GM12878 (cell line): ENCODE measurements around the gene SLC2A9. TPM values are rescaled to one million over a fixed set of nuclear protein-coding genes. Genes with fewer than 3 reads are reported as not detected.

Experiments used
- ATAC-seq: fragments of 200-7000 bp; cut with Tn5 transposase; 3 replicates; pipeline ENCODE4 v1.9.1; 2020; ENCODE audit warnings: mild to moderate bottlenecking, moderate library complexity
- BruUV-seq: library from RNA; stranded (reverse); fragments of 400-500 nt; replicated peaks from 2 replicates; lab custom pipeline; 2021; lab: Mats Ljungman, UMichigan
- CTCF ChIA-PET: fragments of 300-600 bp; sonication (Branson Sonifier 250); formaldehyde crosslinking; extraction: SDS; loops from one replicate; lab custom pipeline; 2021; ENCODE audit warnings: inconsistent platforms; lab: Yijun Ruan, JAX
- POLR2A ChIA-PET: fragments of 350-600 bp; formaldehyde crosslinking; extraction: SDS; loops from one replicate; lab custom pipeline; 2021; ENCODE audit warnings: inconsistent platforms; lab: Charles Lee
- RAD21 ChIA-PET: fragments of 300-600 bp; sonication (Branson Sonifier 250); formaldehyde crosslinking; loops from one replicate; lab custom pipeline; 2023; ENCODE audit warnings: antibody characterized with exemption; ENCODE audit not compliant: unreplicated experiment; lab: Charles Lee
- SMC1A ChIA-PET: fragments of 300-600 bp; sonication (Branson Sonifier 250); formaldehyde crosslinking; loops from one replicate; lab custom pipeline; 2023; ENCODE audit not compliant: unreplicated experiment, uncharacterized antibody; lab: Charles Lee
- DNase-seq: peaks from one replicate; pipeline ENCODE4 v3.0.0-alpha.2; 2011; ENCODE audit warnings: low read depth, low spot score
- FAIRE-seq: peaks from 3 replicates; lab custom pipeline; 2011; peaks lifted over from hg19 to GRCh38; lab: Jason Lieb, UNC
- H2AFZ ChIP-seq: 2 replicates; pipeline ENCODE4 v1.6.0; 2011; ENCODE audit warnings: low read depth, low read length, control low read depth; ENCODE audit not compliant: control insufficient read depth
- H3K27ac ChIP-seq: 2 replicates; pipeline ENCODE4 v1.5.1; 2011; ENCODE audit warnings: control low read depth; ENCODE audit not compliant: control insufficient read depth, insufficient read depth
- H3K27me3 ChIP-seq, 2 experiments: replicated peaks in 1 of 2; 2 replicates each; pipeline versions ENCODE4 v1.6.0 to v1.6.1; 2011; ENCODE audit warnings: low read length in 1 of 2; ENCODE audit not compliant: control insufficient read depth in 2 of 2, insufficient read depth in 2 of 2
- H3K36me3 ChIP-seq, 2 experiments: 2 replicates each; pipeline ENCODE4 v1.5.1; 2011; ENCODE audit warnings: low read length in 1 of 2; ENCODE audit not compliant: control insufficient read depth in 2 of 2, insufficient read depth in 2 of 2
- H3K4me1 ChIP-seq: 2 replicates; pipeline ENCODE4 v1.6.1; 2011; ENCODE audit warnings: mild to moderate bottlenecking, low read length, moderate library complexity, mixed read lengths; ENCODE audit not compliant: control insufficient read depth, insufficient read depth
- H3K4me2 ChIP-seq: 2 replicates; pipeline ENCODE4 v1.6.0; 2011; ENCODE audit warnings: control low read depth; ENCODE audit not compliant: control insufficient read depth, insufficient read depth
- H3K4me3 ChIP-seq: fragments of 200-600 bp; sonication (generic); 2 replicates; pipeline ENCODE4 v1.5.1; 2016
- H3K79me2 ChIP-seq: 2 replicates; pipeline ENCODE4 v1.6.0; 2011; ENCODE audit warnings: low read length; ENCODE audit not compliant: control insufficient read depth, insufficient read depth
- H3K9ac ChIP-seq: 2 replicates; pipeline ENCODE4 v1.8.0; 2011; ENCODE audit warnings: low read length, control low read depth, mixed read lengths; ENCODE audit not compliant: control insufficient read depth, insufficient read depth
- H3K9me3 ChIP-seq: replicated peaks from 3 replicates; pipeline ENCODE4 v1.5.1; 2011; ENCODE audit warnings: mild to moderate bottlenecking, low read length; ENCODE audit not compliant: control insufficient read depth, insufficient read depth
- H4K20me1 ChIP-seq: 2 replicates; pipeline ENCODE4 v1.6.0; 2011; ENCODE audit not compliant: control insufficient read depth, insufficient read depth
- ATF2 ChIP-seq: IDR thresholded peaks from 2 replicates; pipeline ENCODE4 v1.6.1; 2012; ENCODE audit warnings: low read length, inconsistent platforms
- BRCA1 ChIP-seq: IDR thresholded peaks from 2 replicates; pipeline ENCODE4 v1.6.1; 2011; ENCODE audit warnings: low read depth, low read length, improper control_type of control experiment
- CREM ChIP-seq: IDR thresholded peaks from 2 replicates; pipeline ENCODE4 v1.6.1; 2014; ENCODE audit warnings: antibody characterized with exemption, low read depth
- HDGF ChIP-seq: fragments of 450-650 bp; IDR thresholded peaks from 2 replicates; pipeline ENCODE4 v1.6.1; 2016; ENCODE audit warnings: antibody characterized with exemption
- MLLT1 ChIP-seq: fragments of 450-650 bp; IDR thresholded peaks from 2 replicates; pipeline ENCODE4 v1.6.1; 2016; ENCODE audit warnings: mild to moderate bottlenecking
- NR2C2 ChIP-seq: IDR thresholded peaks from 2 replicates; pipeline ENCODE4 v1.6.1; 2011; ENCODE audit warnings: borderline replicate concordance, low read depth; ENCODE audit not compliant: control insufficient read depth, insufficient read length
- STAT3 ChIP-seq: IDR thresholded peaks from 2 replicates; pipeline ENCODE4 v1.6.1; 2011; ENCODE audit warnings: low read depth, low read length, improper control_type of control experiment
- WGBS: methylation state at CpG from one replicate; pipeline ENCODE4 v1.1.6; 2016; ENCODE audit warnings: low lambda C conversion rate; ENCODE audit not compliant: insufficient replicate concordance, insufficient coverage; ENCODE audit errors: missing lambda C conversion rate; 5-methylcytosine and 5-hydroxymethylcytosine counted together
- in situ Hi-C: fragments of 300-500 bp; cut with MboI; formaldehyde crosslinking; loops from 9 replicates; pipeline ENCODE4 v1.14.3; 2018; ENCODE audit warnings: mixed read lengths
- intact Hi-C: fragments of 100-400 bp; cut with micrococcal nuclease; formaldehyde crosslinking; loops from one replicate; pipeline ENCODE4 v1.14.2; 2022; ENCODE audit not compliant: unreplicated experiment
- polyA plus RNA-seq, 11 experiments: library from polyadenylated mRNA; depleted of rRNA in 4 of 11; unstranded in 6 of 11; stranded (reverse) in 5 of 11; fragments of >200 nt; fragmentation: Nextera tagmentation in 4 of 11; fragmentation: Illumina TruSeq in 1 of 11; extraction: Ambion mirVana in 4 of 11; extraction: Trizol in 1 of 11; gene quantifications; 1 replicate in 1 of 11; 2 replicates in 10 of 11; pipeline versions ENCODE4 v1.2.1 to v1.2.3, GENCODE V29; 2011 to 2016; ENCODE audit warnings: inconsistent platforms in 2 of 11, missing spikeins in 2 of 11, low read depth in 1 of 11
- total RNA-seq, 4 experiments: library from RNA; depleted of rRNA in 3 of 4; stranded (reverse); fragments of >200 nt in 3 of 4; fragmentation: Illumina TruSeq in 1 of 4; extraction: Trizol in 1 of 4; gene quantifications; 2 replicates each; pipeline versions ENCODE4 v1.2.1 to v1.2.3, GENCODE V29; 2013 to 2021

SLC2A9 gene
- total and polyA plus RNA-seq, 10 of the 15 experiments (the other 5 are each of a cell fraction or from before 2014, with no cell fraction given): 0.28 to 2.8 (median 1.2) TPM

- FAIRE-seq: no peak
- Histone ChIP-seq H3K27me3 (no peaks in the 10 kb centered on the region; a peak in 1 of 4 replicates), H3K4me2 (no peak overlapping the region), H3K79me2 (no peaks in the 10 kb centered on the region), H3K4me1 (peaks cover 8% of the 10 kb centered on the region), H3K9ac (no peak overlapping the region), H3K36me3 (no peaks in the 10 kb centered on the region), H3K27ac (no peak overlapping the region), H4K20me1 (no peaks in the 10 kb centered on the region), H3K9me3 (no peaks in the 10 kb centered on the region), H3K4me3 (no peak overlapping the region), H2AFZ (no peak overlapping the region)
- CTCF ChIA-PET: interaction anchor here (10.0 kb wide), 1 partner anchor 11 kb away, joined by 47 read pairs; no protein-coding TSS in a partner anchor
- POLR2A ChIA-PET: no interaction called here
- intact Hi-C loops: no loop called here
- in situ Hi-C loops: loop anchor here (10.0 kb wide), 1 partner anchor 492 kb away; no protein-coding TSS in a partner anchor
- no peak for DNase-seq
- WGBS: 32% methylated on average over 9 of the region's 9 CpGs
- SMC1A ChIA-PET: interaction anchor here (0.5 kb wide), 1 partner anchor 250 kb away, joined by 3 read pairs; no protein-coding TSS in a partner anchor
- no peak for TF ChIP-seq NR2C2
- TF ChIP-seq STAT3: no peak
- no peak for TF ChIP-seq MLLT1
- no peak for TF ChIP-seq HDGF
- no peak for TF ChIP-seq BRCA1
- TF ChIP-seq ATF2: no peak
- no peak for TF ChIP-seq CREM
- RAD21 ChIA-PET: no interaction called here
- ATAC-seq: no peak
- BruUV-seq: no TSS peak
Measured at GRCh38 chr4:10026485-10026884, 5.2 kb upstream of the SLC2A9 start.
